ENCODE measurements around the gene NCEH1.
"Not testable (repeated sequence)": the region's sequence is repeated elsewhere in the genome, so short reads cannot be mapped to it uniquely, and the experiment has no call there.

NCEH1 gene

DNA sequence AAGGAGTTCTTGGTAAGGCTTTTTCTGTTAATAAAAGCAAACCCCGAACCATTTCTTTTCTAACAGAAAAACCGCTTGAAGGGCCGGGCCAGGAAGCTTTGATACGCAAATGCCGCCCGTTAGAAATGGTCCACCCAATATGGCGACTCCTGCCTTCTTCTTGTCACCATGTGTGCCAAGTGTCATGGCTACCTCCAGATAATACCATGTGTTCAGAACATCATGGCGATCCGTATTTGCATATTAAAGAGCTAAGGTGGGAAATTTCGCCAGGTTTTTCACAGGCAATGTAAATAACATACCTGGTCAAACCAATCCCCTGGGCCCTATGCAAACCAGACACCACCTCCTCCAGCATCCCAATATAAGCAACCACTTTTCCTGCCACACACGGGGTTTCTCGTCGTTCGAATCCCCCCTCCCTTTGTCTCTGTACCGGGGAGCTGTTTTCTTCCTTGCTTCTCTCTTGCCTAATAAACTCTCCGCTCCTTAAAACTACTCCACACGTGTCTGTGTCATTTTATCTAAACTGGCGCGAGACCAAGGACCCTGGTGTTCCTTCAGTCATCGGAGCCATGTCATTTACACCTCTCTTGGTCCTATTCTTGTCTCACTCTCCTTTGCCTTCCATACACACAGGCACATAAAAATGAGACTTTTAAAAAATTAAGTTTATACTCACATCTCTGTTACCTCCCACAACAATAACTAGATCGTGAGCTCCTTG is 34.5 kb downstream of the NCEH1 start:
- no peak for DNase-seq (ENCODE audit: low read depth in 3 of 3, low spot score in 1 of 3)

DNA sequence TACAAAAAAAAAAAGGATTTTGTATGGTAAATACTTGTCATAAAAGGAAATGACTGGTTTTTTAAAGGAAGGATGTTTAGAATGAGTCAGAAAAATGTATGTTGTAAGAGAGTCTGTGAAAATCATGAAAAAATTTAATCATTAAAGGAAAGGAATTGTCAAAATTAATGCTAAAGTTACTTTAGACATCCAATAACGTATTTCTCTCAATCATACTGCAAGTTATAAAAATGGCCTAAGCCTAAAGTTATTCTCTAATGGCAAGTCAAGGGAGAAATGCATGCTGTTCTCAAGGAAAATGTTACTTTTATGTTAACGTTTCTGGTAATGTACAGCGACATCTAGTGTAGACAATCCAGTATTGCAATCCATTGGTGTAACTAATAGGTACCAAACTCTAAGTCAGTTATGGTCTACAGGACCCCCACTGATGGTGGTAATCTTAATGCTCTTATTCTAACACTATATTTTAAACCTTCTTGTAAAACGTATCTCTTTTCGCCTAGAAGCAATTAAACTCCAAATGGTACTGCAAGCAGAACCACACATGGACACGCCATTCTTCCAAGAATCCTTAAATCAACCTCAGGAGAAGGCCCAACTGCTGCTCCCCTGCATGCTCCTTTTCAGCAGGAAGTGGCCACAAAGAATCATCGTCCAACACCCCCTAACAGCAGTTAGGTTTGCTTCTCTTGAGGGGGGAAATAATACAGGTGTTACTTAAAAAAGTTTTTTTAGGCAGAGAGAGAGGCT is 35.2 kb downstream of the NCEH1 start:
- no peak for DNase-seq (ENCODE audit: low read depth in 3 of 3, low spot score in 1 of 3)

DNA sequence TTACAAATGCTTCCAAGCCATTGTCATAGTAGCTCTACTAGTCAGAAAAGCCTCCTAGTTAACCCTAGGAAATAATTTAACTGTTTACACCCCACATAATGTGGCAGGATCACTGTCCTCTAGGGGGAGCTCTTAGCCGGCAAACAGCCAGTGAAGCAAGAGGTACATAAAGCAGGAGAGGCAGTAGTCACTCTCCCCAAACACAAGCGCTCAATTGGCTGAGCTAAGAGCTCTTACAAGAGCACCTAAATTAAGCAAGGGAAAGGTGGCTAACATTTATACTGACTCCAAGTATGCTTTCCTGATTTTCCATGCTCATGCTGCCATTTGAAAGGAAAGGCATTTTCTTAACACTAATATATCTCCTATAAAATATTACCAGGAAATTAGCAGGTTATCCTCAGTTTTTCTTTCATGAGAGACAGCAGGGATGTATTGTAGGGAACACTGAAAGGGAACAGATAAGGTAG is 37.6 kb downstream of the NCEH1 start:
- DNase-seq (ENCODE audit: low read depth in 3 of 3, low spot score in 1 of 3), result peak in 1 of 3 donors; percentile 10

DNA sequence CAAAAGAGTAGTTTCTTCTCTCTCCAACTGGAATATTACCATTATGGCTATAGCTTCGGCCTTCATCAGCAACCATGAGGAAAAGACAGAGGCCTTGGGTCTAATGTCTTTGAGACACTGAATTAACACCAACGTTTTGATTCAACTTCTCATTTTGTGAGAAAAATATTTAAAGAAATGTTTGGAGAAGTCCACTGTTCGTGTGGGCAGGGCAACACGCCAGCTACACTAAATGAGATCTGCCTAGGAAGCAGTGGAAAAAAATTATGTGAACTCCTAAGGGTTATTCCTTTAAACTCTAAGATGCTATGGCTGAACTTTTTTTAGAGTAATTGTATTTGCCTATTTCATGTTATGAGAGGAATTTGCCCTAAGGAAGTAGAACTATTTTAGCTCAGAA is 41.8 kb downstream of the NCEH1 start:
- no peak for DNase-seq (ENCODE audit: low read depth in 3 of 3, low spot score in 1 of 3)

DNA sequence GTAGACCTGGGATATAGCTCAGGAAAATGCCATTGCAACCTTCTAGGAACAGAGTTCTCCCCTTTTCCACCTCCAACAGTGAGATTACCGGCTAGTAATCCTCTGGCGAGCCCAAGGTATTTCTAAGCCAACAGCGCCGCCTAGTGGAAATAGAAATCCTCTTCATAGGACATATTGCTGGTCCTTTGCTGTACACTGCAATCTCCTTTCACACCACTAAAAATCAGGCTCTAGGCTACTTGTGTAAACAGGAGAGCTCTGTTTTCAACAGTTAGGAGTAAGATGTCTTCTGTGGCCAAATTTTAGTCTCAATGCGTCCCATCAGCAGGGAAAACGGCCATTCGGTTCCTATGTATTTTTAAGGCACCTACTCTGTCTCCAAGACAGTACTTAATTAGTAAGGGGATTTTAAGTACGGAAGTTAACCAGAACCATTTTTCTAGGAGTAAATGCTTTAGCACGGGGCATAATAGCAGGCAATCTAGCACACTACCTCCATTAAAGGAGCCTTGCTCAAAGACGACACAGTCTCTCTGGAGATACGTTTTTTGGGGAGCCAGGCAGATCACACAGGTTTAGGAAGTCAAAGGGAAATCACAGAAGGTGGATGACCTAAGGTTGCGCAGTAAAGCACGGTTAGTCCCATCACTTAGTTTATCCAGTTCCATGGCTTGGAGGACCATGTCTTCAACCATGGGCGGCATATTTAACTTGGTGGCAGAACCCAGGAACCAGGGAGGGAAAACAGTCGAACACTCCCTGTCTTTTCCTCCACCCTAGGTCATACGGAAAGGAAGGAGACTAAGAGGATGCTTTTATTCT is 43.8 kb downstream of the NCEH1 start:
- DNase-seq (ENCODE audit: low read depth in 3 of 3, low spot score in 1 of 3), result peak; percentile 40 to 62 (median 42)

DNA sequence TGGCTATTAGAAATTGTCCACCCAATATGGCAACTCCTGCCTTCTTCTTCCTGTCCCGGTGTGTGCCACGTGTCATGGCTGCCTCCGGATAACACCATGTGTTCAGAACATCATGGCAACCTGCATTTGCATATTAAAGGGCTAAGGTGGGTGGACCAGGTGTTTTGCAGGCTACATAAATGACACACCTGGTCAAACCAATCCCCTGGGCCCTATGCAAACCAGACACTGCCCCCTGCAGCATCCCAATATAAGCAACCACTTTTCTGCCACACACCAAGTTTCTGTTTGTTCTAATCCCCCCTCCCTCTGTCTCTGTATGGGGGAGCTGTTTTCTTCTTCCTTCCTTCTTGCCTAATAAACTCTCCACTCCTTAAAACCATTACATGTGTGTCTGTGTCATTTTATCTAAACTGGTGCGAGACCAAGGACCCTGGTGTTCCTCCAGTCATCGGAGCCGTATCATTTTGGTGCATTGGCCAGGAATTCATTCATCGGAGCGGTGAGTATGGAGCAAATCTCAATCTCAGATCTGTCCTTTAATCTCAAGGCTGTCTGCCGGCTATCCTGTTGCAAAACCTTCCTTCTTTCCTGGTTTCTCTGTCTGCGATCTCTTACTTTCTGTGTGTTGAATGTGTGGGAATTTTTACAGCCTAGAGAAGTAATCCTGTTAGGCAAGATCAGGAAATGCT is 44.5 kb downstream of the NCEH1 start:
- DNase-seq (ENCODE audit: low read depth in 3 of 3, low spot score in 1 of 3), result no peak

DNA sequence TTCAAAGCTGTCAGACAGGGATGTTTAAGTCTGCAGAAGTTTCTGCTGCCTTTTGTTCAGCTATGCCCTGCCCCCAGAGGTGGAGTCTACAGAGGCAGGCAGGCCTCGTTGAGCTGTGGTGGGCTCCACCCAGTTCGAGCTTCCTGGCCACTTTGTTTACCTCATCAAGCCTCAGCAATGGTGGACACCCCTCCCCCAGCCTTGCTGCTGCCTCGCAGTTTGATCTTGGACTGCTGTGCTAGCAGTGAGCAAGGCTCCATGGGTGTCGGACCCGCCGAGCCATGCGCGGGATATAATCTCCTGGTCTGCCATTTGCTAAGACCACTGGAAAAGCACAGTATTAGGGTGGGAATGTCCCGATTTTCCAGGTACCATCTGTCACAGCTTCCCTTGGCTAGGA is 45.4 kb downstream of the NCEH1 start:
- not testable (repeated sequence) for DNase-seq (ENCODE audit: low read depth in 3 of 3, low spot score in 1 of 3)

DNA sequence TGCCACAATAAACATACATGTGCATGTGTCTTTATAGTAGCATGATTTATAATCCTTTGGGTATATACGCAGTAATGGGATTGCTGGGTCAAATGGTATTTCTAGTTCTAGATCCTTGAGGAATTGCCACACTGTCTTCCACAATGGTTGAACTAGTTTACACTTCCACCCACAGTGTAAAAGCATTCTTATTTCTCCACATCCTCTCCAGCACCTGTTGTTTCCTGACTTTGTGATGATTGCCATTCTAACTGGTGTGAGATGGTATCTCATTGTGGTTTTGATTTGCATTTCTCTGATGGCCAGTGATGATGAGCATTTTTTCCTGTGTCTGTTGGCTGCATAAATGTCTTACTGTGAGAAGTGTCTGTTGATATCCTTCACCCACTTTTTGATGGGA is 50.4 kb downstream of the NCEH1 start:
- DNase-seq (ENCODE audit: low read depth in 3 of 3, low spot score in 1 of 3), result not testable (repeated sequence)

DNA sequence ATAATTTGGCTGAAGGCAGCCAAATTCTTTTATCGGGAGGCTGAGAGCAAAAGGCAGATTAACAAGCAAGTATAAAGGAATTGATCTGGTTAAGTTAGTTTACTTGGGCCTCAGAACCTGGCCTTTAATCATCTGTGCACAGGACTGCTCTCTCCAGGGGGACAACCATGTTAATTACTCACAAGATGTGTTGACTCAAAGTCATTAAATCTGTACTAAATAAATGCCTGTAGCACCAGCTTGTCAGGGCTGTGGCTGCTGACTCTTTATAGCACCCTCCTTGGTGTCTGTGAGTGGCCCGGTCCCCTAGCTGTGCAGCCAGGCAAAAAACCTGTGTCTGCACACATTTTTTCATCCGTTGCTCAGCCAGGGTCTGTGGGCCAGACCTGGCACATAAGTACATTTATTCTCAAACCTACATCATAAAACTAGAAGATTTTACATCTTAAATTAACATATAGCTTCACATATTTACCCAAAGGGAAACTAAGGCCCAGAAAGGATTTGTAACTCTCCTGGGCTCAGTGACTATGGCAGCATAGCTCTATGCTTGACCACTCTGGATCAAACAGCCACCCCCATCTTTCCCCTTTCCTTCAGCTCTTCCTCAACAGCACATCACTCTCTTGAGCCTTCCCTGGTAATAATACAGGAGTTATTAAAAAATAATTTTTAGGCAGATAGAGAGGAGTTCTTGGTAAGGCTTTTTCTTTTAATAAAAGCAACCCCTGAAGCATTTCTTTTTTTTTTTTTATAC is 51.4 kb downstream of the NCEH1 start:
- DNase-seq (ENCODE audit: low read depth in 3 of 3, low spot score in 1 of 3), result no peak

DNA sequence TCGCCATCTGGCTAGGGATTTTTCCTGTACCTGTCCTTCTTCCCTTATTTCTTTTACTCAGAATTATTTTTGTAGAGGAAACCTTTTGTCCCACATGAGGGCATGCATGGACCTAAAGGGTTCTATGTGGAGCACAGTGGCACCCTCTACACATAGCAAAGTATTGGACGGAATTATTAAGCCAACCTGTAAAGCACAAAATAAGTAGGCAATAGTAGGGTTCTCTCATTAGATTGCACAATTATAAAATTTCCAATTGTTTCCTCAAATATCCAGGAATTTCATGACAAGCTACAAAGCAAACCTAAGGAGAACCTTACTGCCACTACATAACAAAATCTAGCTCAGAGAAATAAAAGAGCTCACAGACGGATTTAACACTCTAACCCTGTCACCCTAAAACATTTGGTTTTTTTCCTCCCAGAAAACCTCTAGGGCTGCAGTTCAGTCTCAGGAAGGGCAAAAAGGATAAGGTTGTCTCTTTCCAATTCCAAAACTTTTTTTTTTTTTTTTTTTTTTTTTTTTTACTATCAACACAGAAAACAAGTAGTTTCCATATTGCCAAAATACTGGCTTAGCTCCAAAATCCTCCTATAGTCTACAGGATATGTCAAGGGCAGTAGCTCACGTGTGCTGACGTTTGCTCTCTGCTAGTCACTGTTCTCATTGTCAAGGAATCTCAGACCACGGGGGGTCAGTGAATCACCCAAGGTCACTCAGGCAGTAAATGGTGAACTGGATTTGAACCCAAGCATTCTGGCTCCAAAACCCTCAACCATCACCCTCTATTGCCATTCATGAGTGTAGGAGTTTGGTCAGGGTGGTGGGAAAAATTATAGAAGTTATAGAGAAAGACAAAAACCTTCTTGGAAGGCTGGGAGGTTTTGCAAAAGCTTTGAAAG is 52.3 kb downstream of the NCEH1 start:
- DNase-seq (ENCODE audit: low read depth in 3 of 3, low spot score in 1 of 3), result no peak

DNA sequence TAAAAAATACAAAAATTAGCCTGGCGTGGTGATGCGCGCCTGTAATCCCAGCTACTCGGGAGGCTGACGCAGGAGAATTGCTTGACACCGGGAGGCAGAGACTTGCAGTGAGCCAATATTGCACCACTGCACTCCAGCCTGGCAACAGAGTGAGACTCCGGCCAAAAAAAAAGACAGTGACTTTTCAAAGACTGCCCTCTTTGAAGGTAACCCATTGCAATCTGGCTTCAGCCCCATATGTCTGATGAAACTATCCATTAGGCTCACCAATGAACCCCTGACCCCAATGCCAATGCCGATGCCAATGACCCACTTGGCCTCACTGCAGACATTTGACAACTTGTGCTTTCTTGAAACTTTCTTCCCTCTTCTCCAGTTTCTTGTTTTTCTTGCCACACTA is 54.3 kb downstream of the NCEH1 start:
- no peak for DNase-seq (ENCODE audit: low read depth in 3 of 3, low spot score in 1 of 3)

DNA sequence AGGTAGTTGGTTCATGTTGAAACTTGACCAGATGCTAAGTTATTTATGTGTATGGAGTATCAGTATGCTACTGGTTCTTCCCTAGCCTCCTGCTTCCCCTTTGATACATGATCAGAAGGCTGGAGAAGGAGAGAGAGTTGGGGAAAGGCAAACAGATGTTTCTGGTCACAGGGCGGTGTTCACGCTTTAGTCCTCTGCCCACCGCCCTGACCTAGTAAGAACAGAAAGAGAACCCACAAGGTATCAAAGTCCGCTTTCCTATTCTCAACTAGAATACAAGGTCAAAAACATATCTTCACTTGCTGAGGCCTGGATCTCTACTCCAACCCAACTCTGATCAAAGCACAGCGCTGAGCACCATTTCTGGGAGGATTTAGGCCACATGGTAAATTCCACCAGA is 55.5 kb downstream of the NCEH1 start:
- DNase-seq (ENCODE audit: low read depth in 3 of 3, low spot score in 1 of 3), result no peak

DNA sequence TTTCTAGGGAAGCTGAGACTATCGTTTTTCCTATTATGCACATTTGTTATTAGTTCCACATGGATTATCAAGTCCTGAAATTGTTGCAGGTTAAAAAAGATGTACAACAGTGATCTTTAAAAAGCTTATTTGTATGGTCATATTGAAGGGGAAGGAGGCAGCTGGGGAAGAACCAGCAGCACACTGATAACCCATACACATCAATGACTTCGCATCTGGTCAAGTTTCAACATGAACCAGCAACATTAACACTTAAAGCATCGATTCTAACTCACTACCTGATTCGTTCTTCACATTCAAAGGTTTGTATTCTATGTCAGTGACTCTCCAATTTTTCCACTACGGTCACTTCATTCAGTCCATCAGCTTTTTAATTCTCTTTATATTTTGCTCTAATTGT is 56.4 kb downstream of the NCEH1 start:
- no peak for DNase-seq (ENCODE audit: low read depth in 3 of 3, low spot score in 1 of 3)

DNA sequence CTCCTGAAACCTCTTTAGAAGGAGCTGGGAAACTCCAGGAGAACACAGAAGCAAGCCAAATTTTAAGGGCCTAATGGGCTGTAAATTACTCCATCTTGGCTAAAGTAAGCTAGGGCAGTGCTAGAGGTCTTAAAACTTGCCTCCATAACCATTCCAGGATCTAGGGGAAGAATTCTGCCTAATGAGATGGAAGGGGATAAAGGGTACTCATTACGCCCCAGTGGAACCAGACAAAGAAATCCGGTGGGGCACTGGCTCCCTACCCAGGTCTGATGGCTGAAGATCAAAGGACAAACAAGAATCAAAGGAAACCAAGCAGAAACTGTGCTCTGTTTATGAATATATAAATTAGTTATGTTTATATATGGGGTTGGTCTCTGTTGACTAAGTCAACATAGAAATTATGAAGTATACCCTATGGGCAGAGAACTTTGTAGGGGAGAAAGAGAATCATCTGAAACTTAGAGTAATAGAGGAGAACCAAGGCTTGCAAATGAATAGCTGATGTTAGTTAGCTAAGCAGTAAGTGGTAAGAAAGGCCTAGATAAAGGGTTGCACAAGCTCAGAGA is 57.8 kb downstream of the NCEH1 start:
- no peak for DNase-seq (ENCODE audit: low read depth in 3 of 3, low spot score in 1 of 3)

DNA sequence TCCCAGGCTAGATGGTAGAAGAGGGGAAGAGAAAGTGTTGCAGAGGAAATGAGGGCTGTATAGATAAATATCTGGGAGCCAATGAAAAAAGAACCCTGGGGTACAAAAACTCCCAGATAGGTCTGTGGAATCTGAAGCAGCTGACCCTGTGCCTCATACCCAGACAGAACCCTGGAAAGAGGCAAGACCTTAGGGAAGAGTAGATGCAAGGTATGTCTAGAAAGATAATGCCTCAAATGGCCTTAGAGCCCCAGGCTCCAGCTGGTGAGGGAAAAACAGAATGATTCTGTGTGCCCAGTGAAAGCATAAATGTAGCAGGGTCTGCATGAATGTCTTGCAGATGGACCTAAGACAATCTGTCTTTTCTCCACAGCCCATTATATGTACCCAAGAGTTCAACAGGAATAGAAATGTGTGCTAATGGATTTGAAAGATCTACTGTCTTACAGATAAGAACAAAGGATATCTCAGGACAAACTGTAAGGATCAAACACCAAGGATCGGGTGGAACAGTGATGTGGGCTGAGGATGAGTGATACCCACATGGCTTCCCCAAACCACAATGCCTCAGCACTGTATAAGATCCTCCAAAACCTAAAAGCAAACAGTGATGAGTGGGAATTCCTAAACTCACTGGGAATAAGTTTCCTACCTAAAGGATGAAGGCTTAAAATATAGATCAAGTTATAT is 58.8 kb downstream of the NCEH1 start:
- DNase-seq (ENCODE audit: low read depth in 3 of 3, low spot score in 1 of 3), result no peak

DNA sequence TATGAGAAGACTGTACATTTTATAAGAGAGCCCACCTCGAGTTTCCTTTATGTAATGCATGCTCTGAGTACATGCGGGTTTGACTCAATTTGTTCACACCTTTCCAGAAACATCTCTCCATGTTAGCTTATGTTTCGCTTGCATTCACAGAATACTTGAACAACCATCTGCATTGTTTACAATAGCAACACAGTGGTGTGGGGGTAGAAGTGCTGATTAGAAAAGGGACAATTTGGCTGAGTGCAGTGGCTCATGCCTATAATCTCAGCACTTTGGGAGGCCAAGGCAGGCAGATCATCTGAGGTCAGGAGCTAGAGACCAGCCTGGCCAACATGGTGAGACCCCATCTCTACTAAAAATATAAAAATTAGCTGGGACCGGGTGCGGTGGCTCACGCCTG is 60.9 kb downstream of the NCEH1 start:
- no peak for DNase-seq (ENCODE audit: low read depth in 3 of 3, low spot score in 1 of 3)

DNA sequence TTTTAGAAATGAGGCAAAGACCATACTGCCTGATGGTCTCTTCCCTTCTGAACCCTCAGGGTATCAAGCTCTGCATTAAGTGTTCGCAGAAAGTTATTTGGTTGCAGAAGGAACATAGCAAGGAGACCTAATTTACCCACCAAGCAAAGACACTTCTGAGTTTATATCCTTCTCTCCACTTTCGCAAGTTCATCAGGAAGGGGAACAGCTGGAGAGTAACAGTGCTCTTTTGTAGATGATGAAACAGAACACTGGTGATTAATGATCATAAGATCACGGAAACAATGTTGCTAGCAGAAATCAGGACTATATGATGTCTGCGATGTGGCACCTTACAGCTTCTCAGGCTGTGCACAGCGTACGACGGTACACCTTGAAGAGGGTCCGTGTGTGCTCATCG is 62.1 kb downstream of the NCEH1 start:
- no peak for DNase-seq (ENCODE audit: low read depth in 3 of 3, low spot score in 1 of 3)

DNA sequence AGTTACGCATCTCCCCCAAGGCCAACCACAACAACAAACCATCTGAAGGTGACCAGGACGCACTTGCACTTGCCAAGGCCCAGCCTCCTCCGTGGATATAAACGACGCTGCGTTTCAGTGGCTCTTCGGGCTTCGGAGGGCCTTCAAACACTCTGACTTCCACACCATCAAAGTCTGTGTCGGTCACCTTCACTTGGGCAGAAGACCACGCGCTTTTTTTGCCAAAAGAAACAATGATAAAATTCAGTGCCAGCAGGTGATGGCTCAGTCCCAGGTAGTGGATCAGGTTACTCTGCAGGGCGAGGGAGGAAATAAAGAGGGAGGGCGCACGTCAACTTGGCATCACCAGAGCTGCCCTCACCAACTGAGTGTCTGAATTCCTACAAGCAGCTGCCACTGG is 63.0 kb downstream of the NCEH1 start:
- DNase-seq (ENCODE audit: low read depth in 3 of 3, low spot score in 1 of 3), result no peak

DNA sequence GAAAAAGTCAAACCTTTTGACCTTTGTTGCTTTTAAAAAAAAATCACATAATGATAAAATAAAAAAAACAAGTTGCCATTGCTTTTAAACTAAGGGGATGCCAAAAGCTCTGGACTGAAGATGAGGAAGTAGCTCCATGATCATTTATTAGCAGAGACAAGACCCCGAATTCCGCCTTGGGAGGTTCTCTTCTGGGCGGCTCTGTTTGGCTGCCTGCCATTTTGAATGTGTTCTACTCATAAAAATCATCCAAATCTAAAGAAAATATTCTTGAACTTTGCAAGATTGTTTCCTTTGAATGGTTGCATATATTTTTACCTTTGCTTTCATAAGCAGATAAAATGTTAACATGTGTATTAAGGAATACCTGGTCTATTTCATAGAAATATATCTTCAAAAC is 63.8 kb downstream of the NCEH1 start:
- no peak for DNase-seq (ENCODE audit: low read depth in 3 of 3, low spot score in 1 of 3)

All from stimulated activated CD4-positive, alpha-beta T cell treated with anti-CD3 and anti-CD28 coated beads, TNF-alpha, amount 100 ng/mL, for 1 hour (primary cell).